Activated T-cell treated with anti-CD3 and anti-CD28 coated beads for 1 hour (primary cell): ENCODE measurements around the gene ITPRIPL2.

Source experiments
- DNase-seq: peaks from one replicate; pipeline ENCODE4 v3.0.0-alpha.2; 2020; ENCODE audit warnings: low read depth

The ITPRIPL2 gene

DNA sequence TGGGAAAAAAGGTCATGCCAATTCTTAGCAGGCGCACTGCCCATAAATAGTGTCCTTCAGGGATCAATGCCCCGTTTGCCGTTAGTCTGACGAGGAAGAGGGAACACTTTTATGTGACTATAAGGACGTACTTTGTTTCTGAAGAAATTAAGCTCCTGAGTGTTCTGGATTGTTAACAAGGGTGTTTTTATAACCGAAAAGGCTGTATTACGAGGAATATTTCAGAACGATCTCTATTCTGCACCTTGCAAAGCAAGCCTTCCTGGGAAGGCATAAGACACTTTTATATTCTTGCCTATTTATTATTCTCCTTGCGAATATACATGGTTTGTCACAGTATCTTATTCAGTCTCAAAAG, 29.8 kb downstream of the ITPRIPL2 start:
- no peak for DNase-seq

DNA sequence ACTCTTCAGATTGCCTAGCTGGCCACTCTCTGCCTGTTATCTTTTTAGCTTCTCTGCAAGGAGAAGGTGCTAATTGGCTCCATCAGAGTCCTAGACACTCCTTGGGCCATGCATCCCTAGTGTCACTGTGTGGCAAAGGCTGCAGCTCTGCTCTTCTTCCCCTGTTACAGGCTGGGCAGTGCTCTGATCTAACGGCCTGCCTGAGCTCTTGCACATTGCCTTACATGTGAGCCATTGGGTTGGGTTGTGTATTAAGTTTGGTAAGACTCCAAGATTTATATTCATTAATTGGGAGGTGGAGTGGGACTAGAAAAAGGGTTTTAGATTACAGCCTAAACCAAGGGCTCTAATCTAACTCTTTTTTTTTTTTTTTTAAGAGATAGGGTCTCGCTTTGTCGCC, 31.2 kb downstream of the ITPRIPL2 start:
- DNase-seq = no peak

DNA sequence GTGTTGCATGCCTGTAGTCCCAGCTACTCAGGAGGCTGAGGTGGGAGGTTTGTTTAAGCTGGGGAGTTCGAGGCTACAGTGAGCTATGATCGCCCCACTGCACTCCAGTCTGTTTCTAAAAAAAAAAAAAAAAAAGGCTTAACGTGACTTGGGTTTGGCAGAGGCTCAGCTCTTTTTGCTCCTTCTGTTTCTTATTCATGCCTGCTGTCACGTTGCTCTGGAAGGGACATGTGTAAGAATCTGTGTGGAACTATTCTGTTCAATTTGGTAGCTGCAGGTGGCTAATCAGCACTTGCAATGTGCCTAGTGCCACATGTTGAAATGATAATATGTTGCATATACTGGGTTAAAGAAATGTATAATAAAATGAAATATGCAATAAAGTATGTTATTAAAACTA, 33.4 kb downstream of the ITPRIPL2 start:
- DNase-seq = no peak

DNA sequence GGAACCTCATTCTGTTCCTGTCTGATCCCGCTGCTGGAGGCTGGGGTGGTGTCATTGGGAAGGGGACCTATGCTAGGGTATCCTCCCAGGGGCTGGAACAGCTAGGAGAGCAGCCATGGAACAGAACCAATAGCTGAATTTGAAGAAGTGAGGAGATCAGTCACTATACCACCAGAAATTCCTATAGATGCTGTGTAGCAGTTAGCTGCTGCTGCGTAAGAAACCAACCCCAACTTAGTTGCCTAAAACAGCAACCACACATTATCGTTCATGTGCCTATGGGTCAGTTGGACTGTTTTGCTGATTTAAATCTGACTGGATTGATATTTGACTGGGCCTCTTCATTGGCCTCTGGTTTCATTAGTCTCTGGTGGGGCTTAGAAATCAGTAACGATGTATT, 33.9 kb downstream of the ITPRIPL2 start:
- no peak for DNase-seq

DNA sequence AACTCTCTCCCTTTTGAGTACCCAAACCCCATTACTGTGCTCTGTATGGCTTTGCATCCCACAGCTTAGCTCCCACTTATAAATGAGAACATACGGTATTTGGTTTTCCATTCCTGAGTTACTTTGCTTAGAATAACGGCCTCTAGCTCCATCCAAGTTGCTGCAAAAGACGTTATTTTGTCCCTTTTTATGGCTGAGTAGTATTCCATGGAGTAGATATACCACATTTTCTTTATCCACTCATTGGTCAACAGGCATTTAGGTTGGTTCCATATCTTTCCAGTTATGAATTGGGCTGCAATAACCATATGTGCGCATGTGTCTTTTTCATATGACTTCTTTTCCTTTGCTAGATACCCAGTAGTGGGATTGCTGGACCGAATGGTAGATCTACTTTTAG, 34.4 kb downstream of the ITPRIPL2 start:
- DNase-seq = no peak

DNA sequence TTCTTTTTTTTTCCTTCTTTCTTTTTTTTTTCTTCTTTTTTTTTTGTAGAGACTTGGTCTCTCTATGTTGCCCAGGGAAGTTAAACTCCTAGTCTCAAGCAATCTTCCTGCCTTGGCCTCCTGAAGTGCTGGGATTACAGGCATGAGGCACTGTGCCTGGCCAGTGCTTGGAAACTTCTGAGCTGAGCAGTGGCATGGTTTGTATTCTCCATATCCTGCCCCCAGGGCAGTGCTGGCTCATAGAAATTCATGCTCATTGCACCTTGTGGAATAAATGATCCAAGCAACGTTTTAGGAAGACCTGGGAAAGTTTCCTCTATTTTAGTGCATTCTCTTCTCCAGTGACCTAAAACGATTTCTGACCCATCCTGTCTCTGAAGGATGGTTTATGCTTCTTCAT, 37.5 kb downstream of the ITPRIPL2 start:
- no peak for DNase-seq

DNA sequence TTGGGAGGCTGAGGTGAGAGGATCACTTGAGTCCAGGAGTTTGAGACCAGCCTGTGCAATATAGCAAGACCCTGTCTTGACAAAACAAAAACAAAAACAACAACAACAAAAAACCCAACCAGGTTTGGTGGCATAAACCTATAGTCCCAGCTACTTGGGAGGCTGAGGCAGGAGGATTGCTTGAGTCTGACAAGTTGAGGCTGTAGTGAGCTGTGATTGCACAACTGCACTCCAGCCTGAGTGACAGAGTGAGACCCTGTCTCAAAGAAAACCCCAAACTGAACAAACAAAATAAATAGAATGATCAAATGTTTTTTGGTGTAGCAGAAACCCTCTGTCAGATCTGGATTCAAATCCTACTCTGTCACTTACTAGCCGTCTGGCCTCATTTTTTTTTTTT, 38.3 kb downstream of the ITPRIPL2 start:
- DNase-seq = no peak

DNA sequence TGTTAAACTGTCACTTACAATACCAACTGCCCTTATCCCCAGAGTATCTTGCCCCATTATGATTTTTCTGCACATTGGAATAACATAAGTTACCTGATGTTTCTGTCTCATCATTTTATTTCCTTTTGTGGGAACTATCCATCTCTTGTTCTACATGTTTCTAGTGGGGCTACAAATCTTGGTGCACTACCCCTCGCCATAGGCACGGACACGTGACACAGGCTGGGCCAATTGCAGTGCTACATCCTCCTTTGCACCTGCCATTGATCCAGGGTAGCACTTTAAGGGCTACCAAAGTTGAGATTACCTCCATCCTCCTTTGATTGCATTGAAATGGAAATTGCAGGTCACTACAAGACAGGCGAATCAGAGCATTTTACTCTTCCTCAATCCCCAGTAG, 40.1 kb downstream of the ITPRIPL2 start:
- no peak for DNase-seq

DNA sequence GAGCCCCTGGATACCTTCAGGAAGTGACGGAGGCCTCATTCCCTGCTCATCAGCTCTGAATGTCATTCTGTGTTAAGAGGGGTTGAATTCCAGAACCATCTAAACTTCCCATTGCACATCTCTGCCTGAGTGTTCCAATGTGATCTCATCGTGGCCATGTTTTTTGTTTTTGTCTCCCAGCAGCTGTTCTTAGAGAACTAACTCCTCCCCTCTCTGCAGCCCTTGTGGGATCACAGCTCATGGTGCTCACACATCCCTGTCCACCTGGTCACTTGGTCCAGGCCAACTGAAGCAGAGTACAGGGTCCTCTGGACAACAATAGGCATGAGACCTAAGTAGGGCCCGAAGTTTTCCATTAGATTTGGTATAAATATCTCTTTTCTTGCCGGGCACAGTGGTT, 48.3 kb downstream of the ITPRIPL2 start:
- no peak for DNase-seq

DNA sequence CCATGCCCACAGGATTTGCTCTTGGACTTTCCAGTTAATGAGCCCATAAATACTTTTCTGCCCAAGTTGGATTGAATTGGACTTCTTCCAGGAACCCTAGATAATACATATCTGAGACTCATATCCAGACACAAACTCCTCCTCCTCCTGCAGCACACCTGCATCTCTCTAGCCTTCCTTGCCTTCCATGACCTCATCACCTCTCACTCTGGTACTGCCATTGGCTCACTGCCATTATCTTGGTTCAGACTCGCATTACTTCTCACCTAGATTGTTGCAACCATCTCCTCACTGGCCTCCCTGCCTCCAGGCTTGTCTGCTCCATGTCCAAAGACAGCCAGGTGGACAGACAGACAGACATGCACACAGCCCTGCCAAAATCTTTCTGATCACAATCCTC, 49.5 kb downstream of the ITPRIPL2 start:
- no peak for DNase-seq

DNA sequence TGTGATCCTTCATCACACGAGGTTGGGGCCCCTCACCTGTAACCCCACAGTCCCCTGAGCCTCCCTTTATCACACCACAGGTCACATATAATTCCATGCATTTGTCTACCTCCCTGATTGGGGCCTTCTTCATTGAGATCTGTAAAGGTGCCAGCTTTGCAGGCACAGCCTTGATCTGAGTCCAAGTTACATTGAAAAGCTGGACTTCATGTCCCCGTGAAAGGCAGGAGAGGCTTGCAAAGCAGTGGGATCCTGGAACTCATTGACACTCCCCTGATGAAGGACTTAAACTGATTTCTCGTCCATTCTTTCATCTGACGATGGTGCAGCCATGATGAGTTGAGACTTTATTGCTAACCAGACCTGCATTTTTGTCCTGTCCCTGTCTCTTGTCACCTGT, 50.5 kb downstream of the ITPRIPL2 start:
- no peak for DNase-seq

DNA sequence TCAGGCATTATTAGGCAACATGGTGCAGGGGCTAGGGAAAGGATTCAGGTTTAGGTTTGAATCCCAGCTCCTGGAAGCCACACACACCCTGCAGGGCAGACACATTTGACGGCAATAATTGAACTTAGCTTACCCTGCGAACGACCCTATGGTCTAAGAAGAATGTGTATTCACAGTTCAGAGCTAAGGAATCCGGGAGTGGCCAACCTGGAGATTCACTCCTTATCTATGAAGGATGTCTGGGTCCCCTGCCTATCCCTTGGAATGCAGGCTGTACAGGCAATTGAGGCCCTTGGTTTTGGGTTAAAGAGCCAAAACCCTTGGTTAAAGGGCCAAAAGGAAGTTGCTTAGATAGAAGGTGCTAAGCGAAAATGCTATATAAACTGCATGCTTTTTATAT, 51.3 kb downstream of the ITPRIPL2 start:
- DNase-seq = no peak

DNA sequence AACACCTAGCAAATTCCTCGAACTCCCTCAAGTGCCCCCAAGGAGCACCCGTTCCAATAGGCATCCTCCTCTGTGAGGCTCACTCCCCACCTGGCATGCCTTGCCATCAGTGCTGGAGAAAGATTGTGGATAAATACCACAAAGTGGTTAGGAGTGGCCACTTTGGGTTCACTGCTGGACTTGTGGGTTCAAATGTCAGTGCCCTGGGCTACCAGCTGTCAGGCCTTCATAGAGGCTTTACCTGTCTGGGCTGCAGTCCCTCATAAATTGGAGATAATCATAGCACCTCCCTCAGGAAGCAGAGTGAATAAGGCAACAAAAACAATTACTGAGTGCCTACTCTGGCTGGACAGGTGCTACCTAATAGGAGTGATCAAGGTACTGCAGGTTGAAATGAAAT, 52.7 kb downstream of the ITPRIPL2 start:
- no peak for DNase-seq

DNA sequence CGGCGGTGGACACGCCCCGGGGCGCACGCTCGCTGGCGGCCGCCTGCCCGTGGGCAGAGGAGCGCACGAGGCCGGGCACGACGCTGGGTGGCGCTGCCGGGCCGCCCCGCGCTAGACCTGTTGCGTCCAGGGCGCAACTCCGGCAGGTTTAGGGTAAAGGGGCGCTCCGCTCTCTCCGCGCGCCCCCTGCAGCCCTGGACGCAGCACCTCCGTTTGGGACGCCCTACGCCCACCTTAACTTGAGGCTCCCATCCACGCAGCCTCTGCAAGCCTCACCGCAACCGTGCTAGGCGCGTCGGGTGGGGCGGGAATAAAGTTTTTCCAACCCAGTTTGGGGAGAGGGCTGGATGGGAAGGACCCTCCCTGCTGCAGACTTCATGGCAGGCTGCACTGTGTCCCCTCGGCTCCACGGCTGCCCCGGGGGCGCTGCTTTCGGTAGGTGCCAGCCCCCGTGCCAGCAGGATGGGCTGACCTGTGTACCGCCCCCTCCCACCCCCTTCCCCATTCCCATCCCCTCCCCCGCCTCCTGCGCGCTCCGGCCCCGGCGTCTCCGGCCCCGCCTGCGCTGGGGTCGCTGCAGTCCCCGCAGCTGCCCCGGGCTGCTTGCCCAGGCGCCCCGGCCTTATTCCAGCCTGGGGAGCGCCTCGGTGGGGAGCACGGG, 54.1 kb downstream of the ITPRIPL2 start, which contains the start of gene SYT17:
Gene SYT17 (plus strand): TSS at position 531 of the 661 bp plus-strand sequence. CDS start 407 bp downstream, outside the sequence.
- DNase-seq = no peak

DNA sequence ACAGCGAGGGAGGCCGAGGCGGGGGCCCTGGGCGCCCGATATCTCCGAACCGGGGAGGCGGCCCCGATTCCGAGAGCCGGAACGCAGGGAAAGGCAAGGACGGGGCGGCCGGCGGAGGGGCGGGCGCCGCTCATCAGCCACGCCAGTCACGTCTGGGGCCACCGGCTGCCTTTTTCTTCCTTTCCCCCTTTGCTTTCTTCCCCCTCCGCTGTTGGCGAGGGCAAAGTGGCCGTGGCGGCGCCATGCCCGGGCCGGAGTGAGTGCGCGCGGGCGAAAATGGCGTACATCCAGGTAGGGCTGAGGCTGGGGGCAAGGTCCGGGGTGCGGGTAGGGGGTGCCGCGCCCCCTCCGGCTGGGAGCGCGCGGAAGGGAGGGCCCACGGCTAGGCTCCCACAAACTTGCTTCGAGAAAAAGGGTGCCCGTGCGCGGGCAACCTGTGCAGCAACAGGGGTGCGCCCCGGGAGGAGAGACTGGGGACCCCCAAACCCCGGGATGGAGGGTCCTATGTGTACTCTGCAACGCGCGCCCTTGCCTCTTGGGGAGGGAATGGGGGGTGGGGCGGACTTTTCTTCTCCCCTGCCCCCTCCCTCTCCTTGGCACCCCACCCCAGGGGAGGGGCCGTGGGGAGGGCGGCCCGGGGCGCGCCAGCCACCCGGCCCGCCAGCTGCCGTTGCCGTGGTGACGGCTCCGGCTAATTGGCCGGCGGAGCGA, 54.8 kb downstream of the ITPRIPL2 start:
- DNase-seq = no peak

DNA sequence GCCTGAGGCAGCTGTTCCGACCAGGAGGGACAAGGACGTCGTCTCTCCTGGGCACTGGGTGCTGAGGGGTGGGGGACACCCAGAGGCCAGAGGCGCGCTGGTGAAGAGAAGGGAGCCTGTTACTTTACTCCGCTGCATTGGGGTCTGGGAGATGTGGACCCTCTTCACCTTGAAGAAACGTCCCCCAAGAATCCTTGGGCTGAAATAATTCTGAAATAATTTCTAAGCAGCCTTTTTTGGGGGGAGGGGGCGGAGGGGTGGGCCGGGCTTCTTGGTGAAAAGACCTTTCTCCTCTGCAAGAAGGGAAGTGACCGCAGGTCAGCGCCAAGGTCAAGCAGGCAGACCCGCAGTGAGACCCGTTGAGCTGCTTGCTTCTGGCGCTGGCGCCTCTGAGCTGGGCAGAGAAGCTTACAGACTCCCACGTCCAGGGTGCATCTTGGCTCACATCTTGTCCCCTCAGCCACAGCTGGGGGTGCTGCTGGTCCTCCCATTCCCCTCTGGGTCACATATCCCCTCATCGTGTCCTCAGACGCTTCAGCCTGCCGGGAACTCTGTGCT, 55.4 kb downstream of the ITPRIPL2 start:
- DNase-seq = no peak

DNA sequence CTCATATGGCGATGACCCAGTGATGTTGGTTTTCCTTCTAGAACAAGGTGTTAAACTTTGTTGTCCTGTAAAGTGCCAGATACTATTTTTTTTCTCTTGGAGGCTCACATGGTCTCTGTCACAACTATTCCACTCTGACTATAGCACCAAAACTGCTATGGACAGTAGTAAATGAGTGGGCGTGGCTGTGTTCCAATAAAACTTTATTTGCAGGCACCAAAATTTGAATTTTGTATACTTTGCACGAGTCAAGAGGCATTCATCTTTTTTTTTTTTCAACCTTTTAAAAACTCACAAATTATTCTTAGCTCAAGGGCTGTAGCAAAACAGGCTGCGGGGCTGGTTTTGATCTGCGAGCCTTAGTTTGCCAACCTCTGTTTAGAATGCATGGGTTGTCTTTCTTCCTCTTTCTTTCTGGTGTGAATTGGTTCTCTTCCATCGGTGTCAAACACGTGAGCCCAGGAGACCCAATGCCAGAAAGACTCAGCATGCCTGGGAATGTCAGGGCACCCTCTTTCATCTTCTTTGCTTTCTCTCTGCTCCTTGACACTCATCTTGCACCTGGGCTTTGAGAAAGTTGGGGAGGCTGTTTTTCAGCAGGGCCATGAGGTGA, 56.4 kb downstream of the ITPRIPL2 start:
- no peak for DNase-seq
